K562 (cell line): ENCODE data around the gene DRAXIN. TPM values are rescaled to one million over a fixed set of nuclear protein-coding genes. Genes with fewer than 3 reads are reported as not detected.

Experiments
- ARID2 ChIP-seq: fragments of 450-650 bp; IDR thresholded peaks from 2 replicates; pipeline ENCODE4 v1.6.1; 2017; ENCODE audit warnings: antibody characterized with exemption, mild to moderate bottlenecking
- BRF1 ChIP-seq: IDR thresholded peaks from 3 replicates; pipeline ENCODE4 v1.6.1; 2011; ENCODE audit warnings: borderline replicate concordance, mild to moderate bottlenecking; ENCODE audit not compliant: insufficient read length; ENCODE audit errors: extremely low read depth
- CAMTA2 ChIP-seq: fragments of 250-450 bp; sonication (Bioruptor Pico); conservative IDR thresholded peaks from 2 replicates; pipeline ENCODE4 v1.5.1; 2022
- CREB1 ChIP-seq, 2 experiments: sonication (generic) in 1 of 2; formaldehyde crosslinking in 1 of 2; IDR thresholded peaks; 2 replicates each; pipeline versions ENCODE4 v1.6.1 to v1.8.0; 2012 to 2022; ENCODE audit warnings: inconsistent platforms in 1 of 2, mild to moderate bottlenecking in 1 of 2, missing genetic modification reagents in 1 of 2, moderate library complexity in 1 of 2
- FOXM1 ChIP-seq, 2 experiments: fragments of 450-650 bp in 1 of 2; sonication (generic) in 1 of 2; formaldehyde crosslinking in 1 of 2; IDR thresholded peaks; 2 replicates each; pipeline versions ENCODE4 v1.6.1 to v1.9.0; 2017 to 2022; ENCODE audit warnings: low read depth in 2 of 2, mild to moderate bottlenecking in 2 of 2, missing genetic modification reagents in 1 of 2, moderate library complexity in 1 of 2
- GTF3C2 ChIP-seq: IDR thresholded peaks from 3 replicates; pipeline ENCODE4 v1.6.1; 2011; ENCODE audit warnings: borderline replicate concordance, mild to moderate bottlenecking, moderate library complexity; ENCODE audit not compliant: insufficient read length; ENCODE audit errors: extremely low read depth
- HDAC8 ChIP-seq: fragments of 450-650 bp; IDR thresholded peaks from 2 replicates; pipeline ENCODE4 v1.6.1; 2016; ENCODE audit warnings: mild to moderate bottlenecking, missing genetic modification characterization, moderate library complexity, missing compliant biosample characterization
- KAT8 ChIP-seq: fragments of 450-650 bp; IDR thresholded peaks from 2 replicates; pipeline ENCODE4 v1.6.1; 2016; ENCODE audit warnings: low read depth, mild to moderate bottlenecking
- KLF1 ChIP-seq: fragments of 450-650 bp; IDR thresholded peaks from 2 replicates; pipeline ENCODE4 v1.6.1; 2016; ENCODE audit warnings: missing genetic modification characterization, missing compliant biosample characterization
- TEAD1 ChIP-seq, 2 experiments: fragments of 450-650 bp in 1 of 2; sonication (generic) in 1 of 2; formaldehyde crosslinking; IDR thresholded peaks; 2 replicates each; pipeline versions ENCODE4 v1.4.0 to v1.8.0; 2020 to 2022; ENCODE audit warnings: mild to moderate bottlenecking in 2 of 2, missing genetic modification reagents in 1 of 2
- TGIF2 ChIP-seq: sonication (generic); formaldehyde crosslinking; IDR thresholded peaks from 2 replicates; pipeline ENCODE4 v1.8.1; 2022; ENCODE audit warnings: mild to moderate bottlenecking, missing genetic modification reagents, moderate library complexity
- ZNF311 ChIP-seq: fragments of 250-450 bp; sonication (Bioruptor Pico); IDR thresholded peaks from 2 replicates; pipeline ENCODE4 v1.4.0; 2020; ENCODE audit warnings: mild to moderate bottlenecking, moderate library complexity
- ZNF518B ChIP-seq: fragments of 250-450 bp; sonication (Bioruptor Pico); IDR thresholded peaks from 2 replicates; pipeline ENCODE4 v1.5.0; 2021; ENCODE audit warnings: mild to moderate bottlenecking, moderate library complexity
- ZNF592 ChIP-seq: fragments of 450-650 bp; IDR thresholded peaks from 2 replicates; pipeline ENCODE4 v1.6.1; 2017; ENCODE audit warnings: antibody characterized with exemption, mild to moderate bottlenecking
- polyA plus RNA-seq, 8 experiments: library from polyadenylated mRNA; depleted of rRNA in 4 of 8; stranded (reverse) in 5 of 8; unstranded in 3 of 8; fragments of >200 nt; fragmentation: Nextera tagmentation in 2 of 8; fragmentation: Illumina TruSeq in 1 of 8; extraction: Ambion mirVana in 2 of 8; extraction: Trizol in 1 of 8; gene quantifications; 2 replicates each; pipeline versions ENCODE4 v1.2.1 to v1.2.3, GENCODE V29; 2011 to 2014; ENCODE audit warnings: inconsistent platforms in 1 of 8, missing spikeins in 1 of 8
- total RNA-seq, 7 experiments: library from RNA; depleted of rRNA in 6 of 7; stranded (reverse); fragments of >200 nt in 6 of 7; fragmentation: Illumina TruSeq in 2 of 7; extraction: Trizol in 2 of 7; gene quantifications; 2 replicates each; pipeline versions ENCODE4 v1.2.1 to v1.2.3, GENCODE V29; 2011 to 2021; ENCODE audit warnings: low replicate concordance in 1 of 7
- TF ChIP-seq, protein P1 (sequence below): fragments of 250-450 bp; sonication (Bioruptor Pico); IDR thresholded peaks from 2 replicates; pipeline ENCODE4 v1.6.1; 2021; ENCODE audit warnings: mild to moderate bottlenecking

DRAXIN gene
- total and polyA plus RNA-seq, 9 of the 15 experiments (the other 6 are each of a cell fraction or from before 2014, with no cell fraction given) = 0.01 to 0.04 (median 0.01) TPM; not detected in 6

GRCh38 chr1:11749203-11749689 lies 57.7 kb downstream of the DRAXIN start (continued):
- no peak for TF ChIP-seq HDAC8
- 0 out of 2 replicates have a peak, but pooled peaks have one; percentile 30 for TF ChIP-seq ZNF592
- no peak; the same call in 1 of the 2 replicates for TF ChIP-seq CREB1 (IDR thresholded peaks at IDR 0.05)
- TF ChIP-seq CREB1 (CRISPR knock-in tag; IDR thresholded peaks at IDR 0.05) = no peak; the same call in 1 of the 2 replicates
- TF ChIP-seq TEAD1 (CRISPR knock-in tag; IDR thresholded peaks at IDR 0.05) = no peak
- TF ChIP-seq GTF3C2 = no peak
- TF ChIP-seq KLF1 (tag) = peak; percentile 87
- no peak for TF ChIP-seq ZNF311 (CRISPR knock-in tag)
- TF ChIP-seq KAT8 = no peak
- no peak for TF ChIP-seq BRF1
- TF ChIP-seq FOXM1 (IDR thresholded peaks at IDR 0.05; ENCODE audit: low read depth) = no peak
- TF ChIP-seq FOXM1 (CRISPR knock-in tag; IDR thresholded peaks at IDR 0.05; ENCODE audit: low read depth) = peak; percentile 66; the same call in 1 of the 2 replicates
- peak; percentile 53; the same call in 1 of the 2 replicates for TF ChIP-seq ARID2
- TF ChIP-seq TGIF2 = no peak
- TF ChIP-seq, protein P1, sequence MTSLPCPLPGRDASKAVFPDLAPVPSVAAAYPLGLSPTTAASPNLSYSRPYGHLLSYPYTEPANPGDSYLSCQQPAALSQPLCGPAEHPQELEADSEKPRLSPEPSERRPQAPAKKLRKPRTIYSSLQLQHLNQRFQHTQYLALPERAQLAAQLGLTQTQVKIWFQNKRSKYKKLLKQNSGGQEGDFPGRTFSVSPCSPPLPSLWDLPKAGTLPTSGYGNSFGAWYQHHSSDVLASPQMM = no peak
- TF ChIP-seq ZNF518B (CRISPR knock-in tag) = no peak
- TF ChIP-seq CAMTA2 = no peak
